ENCODE data around the gene TMCO5A.
"Not testable (repeated sequence)": the region's sequence is repeated elsewhere in the genome, so short reads cannot be mapped to it uniquely, and the experiment has no call there.

Gene TMCO5A

DNA sequence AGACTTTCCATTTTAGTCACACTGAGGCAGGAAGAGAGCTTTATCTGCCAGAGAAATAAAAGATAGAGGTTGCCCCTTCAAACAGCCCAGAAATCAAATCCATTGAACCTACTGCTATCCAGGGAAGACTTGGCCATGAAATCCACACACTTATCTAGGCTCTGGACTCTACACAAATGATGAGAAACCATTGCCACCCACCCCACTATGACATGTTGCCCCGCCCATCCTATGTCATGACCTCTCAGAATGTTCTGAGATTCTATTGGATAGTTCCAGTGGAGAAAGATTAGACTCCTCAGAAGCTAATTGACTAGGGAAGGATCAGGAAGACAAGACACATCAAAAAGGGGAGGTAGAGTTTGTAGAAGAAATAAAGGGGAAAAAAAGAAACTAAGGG lies at the start of gene TMCO5A:
TSS of gene TMCO5A (plus strand) at position 301 of the 400 bp plus-strand sequence. CDS start 1,684 bp downstream, outside the sequence.
- DNase-seq (ENCODE audit: low spot score): no peak

GRCh38 chr15:37885651-37886050 lies 48.8 kb upstream of the TMCO5A start:
- no peak for DNase-seq (ENCODE audit: low spot score)

DNA sequence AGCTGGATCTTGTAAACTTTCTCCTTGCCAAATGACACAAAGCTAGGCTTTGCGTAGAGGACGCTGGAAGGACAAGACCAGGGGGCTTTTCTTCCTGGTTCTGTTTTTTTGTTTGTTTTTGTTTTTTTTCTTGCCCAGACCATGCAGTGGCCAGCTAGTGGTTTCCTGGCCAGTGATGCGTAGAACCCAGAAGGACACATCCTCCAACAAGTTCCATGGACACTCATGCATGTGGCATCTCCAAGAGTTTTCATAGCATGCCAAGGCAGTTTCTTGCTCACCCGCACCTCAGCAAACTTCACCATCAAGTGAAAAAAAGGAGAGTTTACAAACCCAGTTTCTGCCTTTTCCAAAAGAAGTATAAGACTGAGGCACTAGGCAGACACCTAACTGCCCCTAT lies 46.1 kb upstream of the TMCO5A start:
- no peak for DNase-seq (ENCODE audit: low spot score)

- DNase-seq (ENCODE audit: low spot score): peak; percentile 46
Observed at GRCh38 chr15:37891766-37892368, 42.6 kb upstream of the TMCO5A start.

DNA sequence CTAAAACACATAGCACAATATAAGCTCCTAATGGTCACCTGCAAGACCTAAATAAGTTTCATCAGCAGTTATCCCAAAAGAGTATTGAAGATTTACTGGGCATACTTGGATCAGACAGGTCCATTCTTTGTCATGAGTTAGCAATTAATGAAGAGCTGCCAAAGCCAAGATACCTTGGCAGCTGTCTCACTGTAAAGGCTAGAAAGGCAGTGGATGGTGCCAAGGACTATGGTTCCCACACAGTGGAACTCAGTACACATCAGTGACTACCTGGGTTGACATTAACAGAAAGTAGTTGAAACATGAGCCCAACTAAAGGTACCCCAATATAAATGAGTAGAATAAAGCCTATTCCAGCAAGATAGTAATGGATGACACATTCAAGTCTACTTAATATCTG lies 41.1 kb upstream of the TMCO5A start:
- no peak for DNase-seq (ENCODE audit: low spot score)

- DNase-seq (ENCODE audit: low spot score): no peak
Observed at GRCh38 chr15:37898362-37898761, 36.1 kb upstream of the TMCO5A start.

DNA sequence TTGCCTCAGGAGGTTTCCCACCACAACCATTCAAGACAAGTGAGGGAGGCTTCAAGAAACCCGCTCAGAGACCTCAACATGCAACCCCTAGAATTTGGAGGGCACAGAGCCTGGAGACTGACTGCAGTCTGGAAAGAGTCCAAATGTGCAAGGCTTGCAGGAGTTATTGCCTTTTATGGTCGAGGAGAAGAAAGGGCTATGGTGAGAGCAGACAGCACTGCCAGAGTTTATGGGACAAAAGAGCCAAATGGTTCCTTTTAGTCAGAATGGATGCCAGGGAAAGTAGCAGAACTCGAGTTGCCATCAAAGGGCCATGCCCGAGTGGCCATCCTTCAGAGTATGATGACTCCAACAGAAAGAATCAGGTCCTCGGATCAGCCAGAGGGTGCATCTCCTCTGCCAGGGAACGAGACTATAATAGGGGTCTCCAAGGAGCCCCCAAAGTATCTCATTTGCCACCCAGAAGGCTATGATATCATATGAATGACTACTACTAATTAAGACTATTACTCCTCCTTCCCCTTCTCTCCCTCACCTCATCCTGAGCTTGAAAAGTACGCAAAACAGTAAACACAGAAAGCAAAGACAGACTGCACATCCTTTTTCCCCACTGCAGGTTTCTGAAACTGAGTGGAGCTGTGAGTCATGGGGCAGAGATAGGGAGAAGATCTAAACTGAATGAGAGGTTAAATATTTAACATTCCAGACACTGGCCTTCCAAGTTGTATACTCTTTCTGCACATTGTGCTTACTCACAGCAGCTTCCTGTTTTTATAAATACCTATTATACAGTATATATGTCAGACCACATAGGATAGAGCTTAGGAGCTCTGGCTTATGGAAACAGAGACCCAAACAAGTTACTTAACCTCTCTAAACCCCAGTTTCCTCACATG lies 33.9 kb upstream of the TMCO5A start:
- no peak for DNase-seq (ENCODE audit: low spot score)

DNA sequence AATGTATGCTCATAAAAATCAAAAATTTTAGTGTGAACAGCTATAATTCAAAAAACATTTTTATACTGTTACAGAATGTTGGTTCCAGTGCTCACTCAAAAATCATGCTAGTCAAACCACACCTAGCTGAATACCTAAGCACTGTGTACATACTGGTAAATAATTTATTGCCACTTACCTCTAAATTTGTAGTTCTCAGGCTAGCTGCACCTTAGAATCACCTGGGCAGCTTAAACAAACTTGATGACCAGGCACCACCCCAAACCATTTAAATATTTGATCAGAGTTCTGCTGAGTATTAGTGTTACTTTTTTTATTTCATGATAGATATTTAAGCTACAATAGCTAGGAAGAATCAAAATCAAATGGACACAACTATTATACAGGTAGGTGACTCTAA lies 32.3 kb upstream of the TMCO5A start:
- DNase-seq (ENCODE audit: low spot score): no peak

DNA sequence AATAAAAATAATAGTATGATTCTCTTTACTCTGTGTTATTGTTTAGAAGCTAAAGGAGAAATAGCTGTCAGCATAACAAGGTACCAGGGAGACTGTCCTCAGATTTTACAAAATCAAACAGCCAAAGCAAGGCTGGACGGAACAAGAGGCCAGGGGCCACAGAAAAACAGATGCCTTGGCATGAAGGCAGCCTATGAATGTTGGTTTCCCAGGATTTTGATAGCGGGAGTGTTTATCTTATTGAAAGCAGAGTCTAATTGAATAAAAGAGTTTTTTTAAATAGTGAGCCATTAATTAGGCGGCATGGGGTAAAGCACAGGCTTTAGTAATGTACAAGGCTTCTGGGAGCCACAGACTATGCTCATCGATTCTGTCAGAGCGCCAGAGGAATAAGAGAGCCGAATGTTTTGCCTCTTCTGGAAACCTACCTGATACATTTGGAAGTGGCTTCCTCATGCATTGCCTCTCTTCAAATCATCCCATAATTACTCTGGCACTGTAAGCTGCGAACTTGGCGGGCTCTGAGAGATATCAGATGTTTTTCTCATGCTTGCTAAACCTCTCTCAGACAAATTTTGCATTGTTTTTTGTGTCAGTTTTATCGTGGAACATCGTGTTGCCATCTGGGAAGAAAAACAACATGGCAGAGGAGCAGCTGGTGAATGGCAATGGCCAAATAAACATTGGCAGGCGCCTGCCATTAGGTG lies 30.4 kb upstream of the TMCO5A start:
- no peak for DNase-seq (ENCODE audit: low spot score)

DNA sequence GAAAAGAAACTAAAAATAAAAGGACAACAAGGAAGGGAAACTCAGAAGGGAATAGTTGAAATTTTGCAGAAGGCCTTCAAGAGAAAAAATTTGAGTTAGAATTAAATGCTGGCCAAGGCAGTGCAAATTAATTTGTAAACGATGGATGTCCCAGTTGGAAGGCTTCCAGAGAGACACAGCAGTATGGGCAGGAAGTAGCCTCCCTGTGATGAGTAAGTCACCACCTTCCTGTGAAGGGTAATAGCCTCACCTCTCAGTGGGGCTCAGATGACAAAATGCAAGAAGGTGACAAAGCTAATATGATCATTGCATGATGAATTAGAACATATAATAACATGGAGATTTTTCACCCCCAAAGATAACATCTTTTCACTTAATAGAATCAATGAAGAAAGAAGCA lies 27.3 kb upstream of the TMCO5A start:
- no peak for DNase-seq (ENCODE audit: low spot score)

DNA sequence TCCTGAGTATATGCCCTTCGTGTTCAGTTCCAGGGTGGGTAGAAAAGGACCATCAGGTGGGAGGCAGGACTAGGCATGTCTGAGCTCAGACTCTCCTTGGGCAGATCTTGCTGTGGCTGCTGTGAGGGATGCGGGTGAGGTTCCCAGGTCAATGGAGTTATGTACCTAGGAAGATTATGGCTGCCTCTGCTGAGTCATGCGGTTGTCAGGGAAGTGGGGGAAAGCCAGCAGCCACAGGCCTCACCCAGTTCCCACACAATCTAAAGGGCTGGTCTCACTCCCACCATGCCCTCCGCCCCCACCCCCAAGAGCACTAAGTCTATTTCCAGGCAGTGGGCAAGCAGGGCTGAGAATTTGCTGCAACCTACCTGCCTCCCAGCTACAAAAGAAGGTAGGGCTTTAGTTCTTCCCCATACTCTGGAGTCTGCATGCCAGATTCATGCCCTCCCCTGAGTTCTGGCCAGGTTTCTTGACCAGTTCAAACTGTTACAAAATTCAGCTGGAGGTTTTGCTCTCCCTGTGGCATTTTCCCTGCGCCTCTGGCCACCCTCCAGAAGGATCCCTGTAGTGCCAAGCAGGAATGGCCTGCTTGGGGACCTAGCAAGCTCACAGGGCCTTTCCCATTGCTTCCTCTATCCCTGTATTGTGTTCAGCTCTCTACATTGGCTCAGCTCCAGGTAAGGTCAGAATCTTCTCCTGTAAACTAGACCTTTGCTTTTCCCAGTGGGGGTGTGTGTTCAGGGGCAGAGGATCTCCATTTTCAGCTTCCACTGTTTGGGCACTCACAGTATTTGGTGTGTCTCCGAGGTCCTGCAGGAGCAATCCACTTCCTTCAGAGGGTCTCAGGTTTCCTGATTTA lies 12.7 kb upstream of the TMCO5A start:
- no peak for DNase-seq (ENCODE audit: low spot score)

- DNase-seq (ENCODE audit: low spot score): no peak
Observed at GRCh38 chr15:37926136-37926535, 8.3 kb upstream of the TMCO5A start.

- no peak for DNase-seq (ENCODE audit: low spot score)
Observed at GRCh38 chr15:37929238-37929637, 5.2 kb upstream of the TMCO5A start.

- DNase-seq (ENCODE audit: low spot score): no peak
Observed at GRCh38 chr15:37931321-37931720, 3.1 kb upstream of the TMCO5A start.

GRCh38 chr15:37931868-37932267 lies 2.6 kb upstream of the TMCO5A start:
- DNase-seq (ENCODE audit: low spot score): no peak

- no peak for DNase-seq (ENCODE audit: low spot score)
Observed at GRCh38 chr15:37932549-37932948, 1.9 kb upstream of the TMCO5A start.

DNA sequence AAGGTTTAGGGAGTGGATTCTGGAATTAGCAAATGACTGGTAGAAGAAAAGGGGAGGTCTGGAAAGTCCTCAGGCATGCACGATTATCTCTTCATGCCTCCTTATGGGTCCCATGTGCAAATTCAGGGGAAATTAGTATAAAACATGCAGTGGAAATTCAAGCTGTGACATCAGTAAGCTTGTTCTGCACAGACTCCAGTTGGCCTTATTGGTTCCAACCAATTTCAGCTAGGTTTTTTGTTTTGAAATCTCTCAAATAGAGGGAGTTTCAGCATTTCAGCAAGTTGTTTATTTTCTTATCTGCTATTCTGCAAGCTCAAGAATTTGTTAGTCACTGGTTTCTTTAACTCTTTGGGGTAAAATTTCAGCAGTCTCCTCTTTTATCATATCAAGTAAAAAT lies 774 bp upstream of the TMCO5A start:
- DNase-seq (ENCODE audit: low spot score): no peak

DNA sequence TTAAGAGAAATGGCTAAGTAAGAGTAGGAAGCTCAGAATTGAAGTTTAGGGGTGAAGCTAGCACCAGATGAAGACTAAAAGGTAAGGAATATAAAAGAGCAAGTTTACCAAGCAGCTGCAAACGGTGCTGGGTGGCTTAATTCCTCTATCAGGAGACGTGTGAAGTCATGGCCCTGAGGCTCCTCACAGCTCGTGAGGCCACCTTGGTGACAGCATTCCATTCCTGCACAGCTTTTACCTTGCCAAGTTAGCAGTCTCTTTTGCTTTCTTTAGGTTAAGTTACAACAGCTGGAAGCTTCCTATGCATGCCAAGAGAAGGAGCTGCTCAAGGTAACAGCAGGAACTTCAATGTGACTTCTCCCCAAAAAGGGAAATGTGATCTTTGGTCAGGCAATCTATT lies 6.4 kb downstream of the TMCO5A start:
- no peak for DNase-seq (ENCODE audit: low spot score)

- no peak for DNase-seq (ENCODE audit: low spot score)
Observed at GRCh38 chr15:37941779-37942178, 7.3 kb downstream of the TMCO5A start.

DNA sequence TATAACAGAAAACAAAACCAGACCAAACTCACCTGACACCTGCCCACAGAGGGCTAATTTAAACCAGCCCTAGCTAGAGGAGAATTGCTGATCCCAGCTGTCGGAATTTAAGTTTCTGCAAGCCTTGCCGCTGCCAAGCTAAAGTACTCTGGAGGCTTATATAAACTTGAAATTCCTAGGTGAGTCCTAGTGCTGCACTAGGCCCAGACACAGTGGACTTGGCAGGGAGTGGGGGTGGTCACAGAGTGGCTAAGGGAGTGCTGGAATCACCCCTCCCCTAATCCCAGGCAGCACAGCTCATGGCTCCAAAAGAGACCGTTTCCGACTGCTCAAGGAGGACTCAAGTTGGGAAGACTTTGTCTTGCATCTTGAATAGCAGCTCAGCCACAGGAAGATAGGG lies 17.6 kb downstream of the TMCO5A start:
- no peak for DNase-seq (ENCODE audit: low spot score)

- DNase-seq (ENCODE audit: low spot score): not testable (repeated sequence)
Observed at GRCh38 chr15:37960742-37961141, 26.3 kb downstream of the TMCO5A start.

DNA sequence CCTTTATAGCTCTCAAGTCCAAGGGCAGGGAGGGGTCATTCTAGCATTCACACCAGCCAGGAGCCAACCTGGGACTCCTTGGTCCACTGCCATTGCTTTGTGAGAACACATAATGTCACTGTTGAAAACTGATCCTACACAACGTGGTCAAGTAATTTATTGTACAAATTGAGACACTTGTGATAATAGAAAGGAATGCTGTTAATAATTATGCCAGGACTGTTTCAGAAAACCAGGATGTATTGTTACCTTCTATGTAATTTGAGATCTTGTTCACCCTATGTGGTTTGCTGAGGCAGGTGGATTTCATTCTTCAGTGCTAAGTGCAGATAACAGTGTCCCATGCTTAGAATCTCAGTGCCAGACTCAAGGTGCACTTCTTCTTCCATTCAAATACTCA lies 33.3 kb downstream of the TMCO5A start:
- no peak for DNase-seq (ENCODE audit: low spot score)

Measured in NAMALWA (cell line).